K562 (cell line): ENCODE results near the gene VEGFA. TPM values are rescaled to one million over a fixed set of nuclear protein-coding genes. Genes with fewer than 3 reads are reported as not detected.
A peak's percentile ranks its signal among the peaks of the same experiment; 100 is the strongest.

Experiments used
- BCOR ChIP-seq: fragments of 450-650 bp; IDR thresholded peaks from 2 replicates; pipeline ENCODE4 v1.6.1; 2016
- CBX1 ChIP-seq: sonication (generic); IDR thresholded peaks from 2 replicates; pipeline ENCODE4 v1.6.1; 2016; ENCODE audit warnings: antibody characterized with exemption, low read depth, mild to moderate bottlenecking
- HDAC8 ChIP-seq: fragments of 450-650 bp; IDR thresholded peaks from 2 replicates; pipeline ENCODE4 v1.6.1; 2016; ENCODE audit warnings: mild to moderate bottlenecking, missing genetic modification characterization, moderate library complexity, missing compliant biosample characterization
- HMG20A ChIP-seq: fragments of 450-650 bp; formaldehyde crosslinking; conservative IDR thresholded peaks from 2 replicates; pipeline ENCODE4 v1.4.0; 2020; ENCODE audit warnings: mild to moderate bottlenecking, mixed read lengths
- MGA ChIP-seq: fragments of 450-650 bp; IDR thresholded peaks from 2 replicates; pipeline ENCODE4 v1.6.1; 2016; ENCODE audit warnings: mild to moderate bottlenecking, moderate library complexity
- PATZ1 ChIP-seq: fragments of 250-450 bp; sonication (Bioruptor Pico); IDR thresholded peaks from 2 replicates; pipeline ENCODE4 v1.5.0; 2020; ENCODE audit warnings: mild to moderate bottlenecking, borderline replicate concordance
- SMARCA4 ChIP-seq: fragments of 450-650 bp; IDR thresholded peaks from 2 replicates; pipeline ENCODE4 v1.6.1; 2016
- TEAD4 ChIP-seq, 2 experiments: sonication (generic) in 1 of 2; formaldehyde crosslinking in 1 of 2; IDR thresholded peaks; 2 replicates each; pipeline versions ENCODE4 v1.6.1 to v1.8.0; 2012 to 2022; ENCODE audit warnings: borderline replicate concordance in 1 of 2, inconsistent platforms in 1 of 2, low read length in 1 of 2, mild to moderate bottlenecking in 1 of 2, missing genetic modification reagents in 1 of 2
- XRCC3 ChIP-seq: fragments of 450-650 bp; IDR thresholded peaks from 2 replicates; pipeline ENCODE4 v1.6.1; 2017; ENCODE audit warnings: mild to moderate bottlenecking, moderate library complexity
- XRCC5 ChIP-seq: fragments of 200-400 bp; formaldehyde crosslinking; IDR thresholded peaks from 2 replicates; pipeline ENCODE4 v1.6.1; 2017; ENCODE audit warnings: low read depth, mild to moderate bottlenecking, low read length
- ZBED1 ChIP-seq: IDR thresholded peaks from 2 replicates; pipeline ENCODE4 v1.6.1; 2014
- ZFPM2 ChIP-seq: fragments of 250-450 bp; sonication (Bioruptor Pico); IDR thresholded peaks from 2 replicates; pipeline ENCODE4 v1.5.1; 2022; ENCODE audit warnings: mild to moderate bottlenecking
- polyA plus RNA-seq, 8 experiments: library from polyadenylated mRNA; depleted of rRNA in 4 of 8; stranded (reverse) in 5 of 8; unstranded in 3 of 8; fragments of >200 nt; fragmentation: Nextera tagmentation in 2 of 8; fragmentation: Illumina TruSeq in 1 of 8; extraction: Ambion mirVana in 2 of 8; extraction: Trizol in 1 of 8; gene quantifications; 2 replicates each; pipeline versions ENCODE4 v1.2.1 to v1.2.3, GENCODE V29; 2011 to 2014; ENCODE audit warnings: inconsistent platforms in 1 of 8, missing spikeins in 1 of 8
- total RNA-seq, 7 experiments: library from RNA; depleted of rRNA in 6 of 7; stranded (reverse); fragments of >200 nt in 6 of 7; fragmentation: Illumina TruSeq in 2 of 7; extraction: Trizol in 2 of 7; gene quantifications; 2 replicates each; pipeline versions ENCODE4 v1.2.1 to v1.2.3, GENCODE V29; 2011 to 2021; ENCODE audit warnings: low replicate concordance in 1 of 7
- TF ChIP-seq, protein P1 (sequence below): fragments of 250-450 bp; sonication (Bioruptor Pico); IDR thresholded peaks from 2 replicates; pipeline ENCODE4 v1.8.0; 2022; ENCODE audit warnings: moderate library complexity, mild to moderate bottlenecking, inconsistent platforms

Gene VEGFA
- total and polyA plus RNA-seq, 9 of the 15 experiments (the other 6 are each of a cell fraction or from before 2014, with no cell fraction given) = 14.0 to 271 (median 124) TPM

GRCh38 chr6:43724914-43725642 is 44.9 kb upstream of the VEGFA start (continued):
- TF ChIP-seq PATZ1 (CRISPR knock-in tag) = no peak
- TF ChIP-seq, protein P1, sequence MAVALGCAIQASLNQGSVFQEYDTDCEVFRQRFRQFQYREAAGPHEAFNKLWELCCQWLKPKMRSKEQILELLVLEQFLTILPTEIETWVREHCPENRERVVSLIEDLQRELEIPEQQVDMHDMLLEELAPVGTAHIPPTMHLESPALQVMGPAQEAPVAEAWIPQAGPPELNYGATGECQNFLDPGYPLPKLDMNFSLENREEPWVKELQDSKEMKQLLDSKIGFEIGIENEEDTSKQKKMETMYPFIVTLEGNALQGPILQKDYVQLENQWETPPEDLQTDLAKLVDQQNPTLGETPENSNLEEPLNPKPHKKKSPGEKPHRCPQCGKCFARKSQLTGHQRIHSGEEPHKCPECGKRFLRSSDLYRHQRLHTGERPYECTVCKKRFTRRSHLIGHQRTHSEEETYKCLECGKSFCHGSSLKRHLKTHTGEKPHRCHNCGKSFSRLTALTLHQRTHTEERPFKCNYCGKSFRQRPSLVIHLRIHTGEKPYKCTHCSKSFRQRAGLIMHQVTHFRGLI (CRISPR knock-in tag) = no peak
- no peak; the same call in 1 of the 2 replicates for TF ChIP-seq BCOR
- no peak for TF ChIP-seq HMG20A (CRISPR knock-in tag)
- peak; percentile 88 for TF ChIP-seq MGA
- no peak for TF ChIP-seq ZBED1
- peak; percentile 50; the same call in 1 of the 2 replicates for TF ChIP-seq HDAC8 (tag)
- 0 out of 2 replicates have a peak, but pooled peaks have one; percentile 82 for TF ChIP-seq ZFPM2 (CRISPR knock-in tag)
- TF ChIP-seq CBX1 = no peak
- TF ChIP-seq XRCC3 = no peak
- TF ChIP-seq XRCC5 = no peak
- peak; percentile 78; the same call in 1 of the 2 replicates for TF ChIP-seq TEAD4 (IDR thresholded peaks at IDR 0.05; ENCODE audit: low read length)
- no peak for TF ChIP-seq TEAD4 (CRISPR knock-in tag; IDR thresholded peaks at IDR 0.05; ENCODE audit: borderline replicate concordance)
- peak; percentile 83; the same call in 1 of the 2 replicates for TF ChIP-seq SMARCA4
